C4-2B (cell line): ENCODE measurements around the gene OSTF1.

Experiments
- H3K27ac ChIP-seq: fragments of 450-650 bp; 2 replicates; pipeline ENCODE4 v1.5.1; 2017
- ZFX ChIP-seq: fragments of 450-650 bp; IDR thresholded peaks from 2 replicates; pipeline ENCODE4 v1.6.1; 2017
- TF ChIP-seq, protein P1 (sequence below): fragments of 450-650 bp; conservative IDR thresholded peaks from 2 replicates; pipeline ENCODE4 v1.5.1; 2017; ENCODE audit warnings: mild to moderate bottlenecking

Gene OSTF1

DNA sequence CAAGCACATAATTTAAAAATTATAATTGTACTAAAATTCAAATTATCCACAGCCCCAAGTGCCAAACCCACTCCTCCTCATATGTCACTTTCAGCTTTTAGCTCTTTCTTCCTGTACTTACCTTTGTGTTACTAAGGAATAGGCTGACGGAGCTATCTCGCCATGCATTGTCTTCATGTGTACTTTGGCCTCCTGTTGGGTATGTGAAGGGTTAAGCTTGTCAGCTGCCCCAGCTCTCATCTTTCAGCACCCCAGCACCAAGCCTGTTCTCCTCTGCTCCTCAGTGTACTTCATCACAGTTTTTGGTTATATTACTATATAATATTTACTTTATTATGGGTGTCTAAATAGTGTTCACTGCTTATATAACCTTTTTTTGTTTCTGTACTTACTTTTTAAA lies 46.2 kb downstream of the OSTF1 start:
- TF ChIP-seq, protein P1, sequence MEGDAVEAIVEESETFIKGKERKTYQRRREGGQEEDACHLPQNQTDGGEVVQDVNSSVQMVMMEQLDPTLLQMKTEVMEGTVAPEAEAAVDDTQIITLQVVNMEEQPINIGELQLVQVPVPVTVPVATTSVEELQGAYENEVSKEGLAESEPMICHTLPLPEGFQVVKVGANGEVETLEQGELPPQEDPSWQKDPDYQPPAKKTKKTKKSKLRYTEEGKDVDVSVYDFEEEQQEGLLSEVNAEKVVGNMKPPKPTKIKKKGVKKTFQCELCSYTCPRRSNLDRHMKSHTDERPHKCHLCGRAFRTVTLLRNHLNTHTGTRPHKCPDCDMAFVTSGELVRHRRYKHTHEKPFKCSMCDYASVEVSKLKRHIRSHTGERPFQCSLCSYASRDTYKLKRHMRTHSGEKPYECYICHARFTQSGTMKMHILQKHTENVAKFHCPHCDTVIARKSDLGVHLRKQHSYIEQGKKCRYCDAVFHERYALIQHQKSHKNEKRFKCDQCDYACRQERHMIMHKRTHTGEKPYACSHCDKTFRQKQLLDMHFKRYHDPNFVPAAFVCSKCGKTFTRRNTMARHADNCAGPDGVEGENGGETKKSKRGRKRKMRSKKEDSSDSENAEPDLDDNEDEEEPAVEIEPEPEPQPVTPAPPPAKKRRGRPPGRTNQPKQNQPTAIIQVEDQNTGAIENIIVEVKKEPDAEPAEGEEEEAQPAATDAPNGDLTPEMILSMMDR: no peak
- TF ChIP-seq ZFX: no peak
- no peak overlapping the region for H3K27ac ChIP-seq

DNA sequence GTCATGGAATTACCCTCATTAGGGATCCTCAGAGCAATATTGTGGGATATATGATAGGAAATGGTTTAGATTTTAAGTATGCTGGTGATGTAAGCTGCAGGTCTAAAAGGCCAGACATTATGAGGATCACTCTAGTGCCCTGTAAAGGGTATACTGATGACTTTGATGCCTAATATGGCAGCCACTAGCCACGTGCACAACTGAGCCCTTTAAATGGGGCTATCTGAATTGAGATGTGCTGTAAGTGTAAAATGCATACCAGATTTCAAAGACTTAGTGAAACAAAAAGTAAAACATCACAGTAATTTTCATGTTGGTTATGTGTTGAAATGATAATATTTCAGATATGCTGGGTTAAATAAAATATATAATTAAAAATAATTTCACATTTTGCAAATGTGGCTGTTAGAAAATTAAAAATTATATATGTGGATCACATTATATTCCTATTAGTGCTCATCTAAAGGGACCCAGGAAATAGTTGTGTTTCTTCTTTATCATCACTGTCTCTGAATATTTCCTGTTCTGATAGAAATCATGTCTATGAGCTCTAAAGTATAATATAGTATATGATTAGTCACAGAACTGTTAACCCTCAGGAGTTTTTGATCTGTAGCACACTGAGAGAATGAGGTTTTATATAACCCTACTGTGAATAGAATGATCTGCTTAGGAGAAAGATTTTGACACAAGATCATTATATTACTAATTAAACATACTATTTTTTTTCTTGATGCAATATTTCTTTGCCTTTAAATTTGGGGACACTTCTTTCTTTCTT lies 50.1 kb downstream of the OSTF1 start:
- TF ChIP-seq, protein P1: no peak
- no peak for TF ChIP-seq ZFX
- no peak overlapping the region for H3K27ac ChIP-seq

DNA sequence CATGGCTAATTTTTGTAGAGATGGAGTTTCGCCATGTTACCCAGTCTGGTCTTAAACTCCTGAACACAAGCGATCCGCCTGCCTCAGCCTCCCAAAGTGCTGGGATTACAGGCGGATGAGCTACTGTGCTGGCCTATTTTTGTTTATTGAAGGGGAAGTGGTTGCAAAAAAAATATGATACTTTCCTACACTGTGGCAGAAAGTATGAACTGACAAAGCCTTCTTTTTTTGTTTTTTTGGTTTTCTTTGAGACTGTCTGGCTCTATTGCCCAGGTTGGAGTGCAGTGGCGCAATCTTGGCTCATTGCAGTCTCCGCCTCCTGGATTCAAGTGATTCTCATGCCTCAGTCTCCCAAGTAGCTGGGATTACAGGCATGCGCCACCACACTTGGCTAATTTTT lies 50.9 kb downstream of the OSTF1 start:
- TF ChIP-seq, protein P1: no peak
- no peak for TF ChIP-seq ZFX
- H3K27ac ChIP-seq: no peak overlapping the region

DNA sequence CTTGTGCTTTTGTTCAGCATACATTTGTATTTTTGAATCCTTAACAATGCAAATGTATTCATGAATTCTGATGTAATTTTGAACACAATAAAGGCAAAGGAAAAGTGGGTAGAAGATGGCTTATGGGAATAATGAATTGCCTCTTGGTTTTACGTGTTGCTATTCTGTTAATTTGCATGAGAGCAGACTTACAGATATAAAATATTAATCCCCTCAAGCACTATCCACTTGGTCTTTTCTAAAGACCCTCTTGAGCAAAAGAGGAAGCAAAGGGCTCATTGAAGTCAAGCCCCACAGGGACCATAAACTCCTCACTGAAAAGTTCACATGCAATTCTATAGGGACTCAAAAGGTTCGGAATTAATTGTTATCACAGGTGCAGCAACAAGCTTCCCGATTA lies 51.9 kb downstream of the OSTF1 start:
- no peak for TF ChIP-seq ZFX
- TF ChIP-seq, protein P1: no peak
- H3K27ac ChIP-seq: no peak overlapping the region

GRCh38 chr9:75142202-75142601 lies 53.9 kb downstream of the OSTF1 start:
- no peak overlapping the region for H3K27ac ChIP-seq
- TF ChIP-seq, protein P1: no peak
- no peak for TF ChIP-seq ZFX

DNA sequence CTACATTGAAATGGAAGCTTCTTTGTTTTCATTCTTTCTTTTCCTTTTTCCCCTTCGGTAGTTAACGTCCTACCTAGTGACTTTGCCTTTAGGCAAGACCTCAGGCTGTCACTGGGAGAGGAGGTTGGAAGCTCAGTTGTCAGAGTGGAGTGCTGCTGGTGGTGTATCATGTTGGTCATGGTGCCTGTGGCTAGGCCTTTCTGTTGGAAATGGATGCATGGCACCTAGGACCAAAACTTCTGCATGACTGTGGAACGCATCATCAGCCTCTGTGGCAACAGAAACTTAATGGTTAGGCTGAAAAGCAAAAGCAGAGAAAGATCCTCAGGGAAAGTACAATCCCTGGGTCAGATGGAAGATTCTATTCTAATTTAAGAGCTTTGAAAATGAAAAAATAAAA lies 57.9 kb downstream of the OSTF1 start:
- TF ChIP-seq, protein P1: no peak
- TF ChIP-seq ZFX: no peak
- H3K27ac ChIP-seq: no peak overlapping the region

GRCh38 chr9:75147638-75148037 lies 59.3 kb downstream of the OSTF1 start:
- TF ChIP-seq, protein P1: no peak
- no peak for TF ChIP-seq ZFX
- no peak overlapping the region for H3K27ac ChIP-seq
